Epidermal melanocyte (primary cell): Measurements from ENCODE around the gene CCDC171.
"Not testable (repeated sequence)": the region's sequence is repeated elsewhere in the genome, so short reads cannot be mapped to it uniquely, and the experiment has no call there.

Source experiments
- DNase-seq: peaks from one replicate; pipeline ENCODE4 v3.0.0; 2011; ENCODE audit warnings: low spot score; ENCODE audit not compliant: insufficient read length

The CCDC171 gene

DNA sequence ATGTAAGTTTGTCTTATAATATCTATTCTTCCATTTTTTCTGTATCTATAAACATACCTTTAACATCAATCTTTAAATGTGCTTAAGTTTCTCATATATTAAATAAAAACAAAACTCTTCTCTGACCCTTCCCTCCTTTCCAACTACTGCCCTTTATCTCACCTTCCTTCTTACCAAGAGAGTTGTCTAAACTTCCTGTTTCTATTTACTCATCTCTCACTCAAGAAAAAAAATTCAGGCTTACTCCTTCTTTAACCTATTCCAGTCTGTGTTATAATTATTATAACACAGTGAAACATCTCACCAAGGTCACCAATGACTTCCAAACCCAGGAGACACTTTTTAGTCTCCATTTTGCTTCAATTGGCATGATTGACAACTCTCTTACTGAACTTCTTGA lies 140.9 kb downstream of the CCDC171 start:
- DNase-seq = no peak

DNA sequence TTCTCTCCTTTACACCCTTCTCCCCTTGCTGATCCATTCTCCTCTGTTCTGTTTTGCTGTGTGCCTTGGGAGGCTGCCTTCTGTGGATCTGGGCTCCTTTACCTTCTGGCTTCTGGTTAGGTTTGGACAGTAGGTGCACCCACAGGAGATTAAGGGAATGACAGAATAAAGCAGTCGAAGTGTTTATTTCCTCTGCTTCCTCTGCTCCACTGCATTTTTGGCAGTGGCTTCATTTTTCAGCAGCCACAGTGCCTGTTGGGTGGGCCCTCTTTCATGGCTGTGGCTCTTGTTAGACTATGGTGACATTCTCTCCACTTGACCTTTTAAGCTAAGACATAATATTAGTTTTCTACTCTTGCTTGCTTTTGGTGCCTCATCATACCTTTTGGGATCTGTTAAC lies 144.1 kb downstream of the CCDC171 start:
- no peak for DNase-seq

DNA sequence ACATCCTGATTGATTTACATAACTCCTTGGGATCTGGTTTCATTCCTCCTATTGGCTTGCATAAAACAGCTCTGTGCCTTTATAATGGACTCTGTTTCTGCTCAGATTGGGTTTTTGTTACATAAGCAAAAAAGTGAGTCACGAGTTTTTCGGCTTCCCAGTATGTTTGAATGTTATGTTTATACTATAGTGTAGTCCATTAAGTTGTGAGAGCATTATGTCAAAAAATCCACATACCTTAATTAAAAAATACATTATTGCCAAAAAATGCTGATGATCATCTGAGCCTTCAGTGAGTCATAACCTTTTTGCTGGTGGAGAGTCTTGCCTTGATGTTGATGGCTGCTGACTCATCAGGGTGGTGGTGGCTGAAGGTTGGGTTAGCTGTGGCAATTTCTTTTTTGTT lies 144.6 kb downstream of the CCDC171 start:
- no peak for DNase-seq

DNA sequence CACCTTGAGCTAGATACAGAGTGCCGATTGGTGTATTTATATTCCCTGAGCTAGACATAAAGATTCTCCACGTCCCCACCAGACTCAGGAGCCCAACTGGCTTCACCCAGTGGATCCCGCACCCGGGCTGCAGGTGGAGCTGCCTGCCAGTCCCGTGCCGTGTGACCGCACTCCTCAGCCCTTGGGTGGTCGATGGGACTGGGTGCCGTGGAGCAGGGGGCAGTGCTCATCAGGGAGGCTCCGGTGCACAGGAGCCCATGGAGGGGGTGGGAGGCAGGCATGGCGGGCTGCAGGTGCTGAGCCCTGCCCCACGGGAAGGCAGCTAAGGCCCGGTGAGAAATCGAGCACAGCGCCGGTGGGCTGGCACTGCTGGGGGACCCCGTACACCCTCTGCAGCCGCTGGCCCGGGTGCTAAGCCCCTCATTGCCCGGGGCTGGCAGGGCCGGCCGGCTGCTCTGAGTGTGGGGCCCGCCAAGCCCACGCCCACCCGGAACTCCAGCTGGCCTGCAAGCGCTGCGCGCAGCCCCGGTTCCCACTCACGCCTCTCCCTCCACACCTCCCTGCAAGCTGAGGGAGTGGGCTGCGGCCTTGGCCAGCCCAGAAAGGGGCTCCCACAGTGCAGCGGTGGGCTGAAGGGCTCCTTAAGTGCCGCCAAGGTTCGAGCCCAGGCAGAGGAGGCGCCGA lies 147.2 kb downstream of the CCDC171 start:
- not testable (repeated sequence) for DNase-seq

DNA sequence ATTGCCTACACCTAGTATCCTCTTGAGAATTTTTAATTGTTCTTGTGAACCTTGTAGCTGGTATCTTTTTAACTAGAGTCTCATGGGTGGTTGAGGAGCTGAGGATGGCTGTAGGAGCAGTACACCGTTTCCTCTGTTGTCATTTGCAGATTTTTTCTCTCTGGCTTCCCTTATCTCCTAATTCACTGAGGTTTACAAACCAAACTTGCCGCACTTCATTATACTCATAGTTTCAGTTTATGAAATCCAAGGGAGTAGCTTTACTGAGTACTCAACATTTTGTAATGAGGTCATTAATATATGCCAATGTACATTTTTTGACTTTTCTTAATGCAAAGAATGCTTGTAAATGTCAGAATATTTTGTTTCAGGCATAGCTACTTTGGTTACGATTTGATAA lies 154.2 kb downstream of the CCDC171 start:
- no peak for DNase-seq

DNA sequence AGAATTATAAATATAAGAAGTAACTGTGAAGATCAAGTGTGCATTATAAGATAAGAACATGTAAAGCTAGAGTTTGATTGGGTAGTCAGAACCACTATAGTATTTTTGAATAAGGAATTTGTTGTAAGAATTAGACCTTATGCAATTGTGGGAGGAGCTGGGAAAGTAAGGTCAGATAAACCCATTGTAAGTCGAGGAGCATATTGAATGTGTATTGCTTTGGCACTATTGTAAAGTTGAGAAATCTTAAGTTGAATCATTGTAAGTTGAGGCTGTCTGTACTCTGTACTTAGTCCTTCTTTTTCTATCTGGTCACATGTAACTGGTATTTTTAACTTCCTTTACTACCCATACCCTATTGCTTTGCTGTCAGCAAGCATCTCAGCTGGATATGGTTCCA lies 158.7 kb downstream of the CCDC171 start:
- DNase-seq = no peak

DNA sequence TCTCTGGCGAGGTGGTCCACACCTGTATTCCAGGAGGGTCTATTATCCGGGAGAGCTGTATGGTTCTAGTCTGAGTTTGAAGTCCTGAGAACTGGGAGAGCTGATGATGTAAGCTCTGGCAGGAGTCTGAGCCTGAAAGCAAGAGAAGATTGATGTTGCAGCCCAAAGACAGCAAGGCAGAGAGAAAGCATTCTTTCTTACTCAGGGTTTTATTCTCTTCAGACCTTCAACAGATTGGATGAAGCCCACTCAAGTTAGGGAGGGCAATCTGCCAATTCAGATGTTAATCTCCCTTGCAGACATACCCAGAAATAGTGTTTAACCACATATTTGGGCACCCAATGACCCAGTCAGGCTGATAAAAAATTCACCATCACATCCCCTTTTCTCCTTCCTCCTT lies 159.1 kb downstream of the CCDC171 start:
- DNase-seq = no peak

DNA sequence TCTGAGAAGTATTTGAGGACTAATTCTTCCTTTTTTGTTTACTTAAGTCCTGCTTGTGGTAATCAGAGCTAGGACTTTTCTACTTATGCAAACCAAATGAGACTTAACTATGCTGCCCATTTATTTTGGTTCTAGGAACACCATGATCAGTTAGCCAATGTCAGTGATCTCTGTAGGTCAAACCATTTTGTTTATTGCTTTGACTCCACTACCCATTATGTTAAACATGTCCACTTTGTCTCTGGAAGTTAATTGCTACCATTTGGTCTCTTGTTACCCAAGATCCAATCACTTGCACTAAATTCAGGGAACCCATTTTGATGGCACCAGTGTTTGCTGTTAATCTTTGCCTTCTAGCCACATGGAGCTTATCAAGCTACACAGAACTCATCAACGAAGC lies 161.9 kb downstream of the CCDC171 start:
- no peak for DNase-seq

DNA sequence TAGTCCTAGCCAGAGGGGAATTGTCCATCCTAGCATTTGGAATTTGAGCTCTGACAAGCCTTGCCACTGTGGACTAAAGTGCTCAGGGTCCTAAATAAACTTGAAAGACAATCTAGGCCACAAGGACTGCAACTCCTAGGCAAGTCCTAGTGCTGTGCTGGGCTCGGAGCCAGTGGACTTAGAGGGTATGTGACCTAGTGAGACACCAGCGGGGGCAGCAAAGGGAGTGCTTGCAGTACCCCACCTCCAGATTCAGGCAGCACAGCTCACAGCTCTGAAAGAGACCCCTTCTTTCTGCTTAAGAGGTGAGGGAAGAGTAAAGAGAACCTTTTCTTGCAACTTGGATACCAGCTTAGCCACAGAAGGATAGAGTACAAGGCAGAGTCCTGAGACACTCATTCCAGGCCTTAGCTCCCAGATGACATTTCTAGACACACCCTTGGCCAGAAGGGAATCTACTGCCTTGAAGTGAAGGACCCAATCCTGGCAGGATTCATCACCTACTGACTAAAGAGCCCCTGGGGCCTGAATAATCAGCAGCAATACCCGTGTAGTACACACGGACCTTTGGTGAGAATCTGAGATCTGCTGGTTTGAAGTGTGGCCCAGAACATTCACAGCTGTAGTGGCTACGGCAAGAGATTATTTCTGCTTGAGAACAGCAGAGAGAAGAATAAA lies 164.6 kb downstream of the CCDC171 start:
- no peak for DNase-seq

DNA sequence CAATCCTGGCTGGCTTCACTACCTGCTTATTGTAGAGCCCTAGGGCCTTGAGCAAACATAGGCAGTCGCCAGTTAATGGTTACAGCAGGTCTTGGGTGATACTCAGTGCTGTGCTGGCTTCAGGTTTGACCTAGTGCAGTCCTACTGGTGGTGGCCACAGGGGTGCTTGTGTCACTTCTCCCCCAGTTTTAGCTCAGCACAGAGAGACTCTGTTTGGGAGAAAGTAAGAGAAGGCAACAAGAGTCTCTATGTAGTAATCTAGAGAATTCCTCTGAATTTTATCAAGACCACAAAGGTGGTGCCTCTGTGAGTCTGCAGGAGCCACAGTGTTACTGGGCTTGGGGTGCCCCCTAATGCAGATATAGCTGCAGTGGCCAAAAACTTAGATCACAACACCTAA lies 165.6 kb downstream of the CCDC171 start:
- DNase-seq = no peak

DNA sequence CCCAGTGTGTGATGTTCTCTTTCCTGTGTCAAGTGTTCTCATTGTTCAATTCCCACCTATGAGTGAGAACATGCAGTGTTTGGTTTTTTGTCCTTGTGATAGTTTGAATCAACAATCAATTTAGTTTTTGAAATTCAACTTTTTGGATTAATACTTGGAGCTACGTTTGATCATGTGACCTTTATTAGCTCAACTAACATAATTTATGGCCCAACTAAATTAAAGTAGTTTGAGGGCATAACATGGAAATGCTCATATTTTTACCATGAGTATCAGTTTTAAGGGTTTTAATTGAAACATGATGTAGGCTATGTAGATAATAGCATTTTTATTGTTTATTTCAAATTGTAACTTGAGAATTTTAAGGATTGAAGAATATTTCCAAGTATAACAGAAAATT lies 168.0 kb downstream of the CCDC171 start:
- DNase-seq = no peak

DNA sequence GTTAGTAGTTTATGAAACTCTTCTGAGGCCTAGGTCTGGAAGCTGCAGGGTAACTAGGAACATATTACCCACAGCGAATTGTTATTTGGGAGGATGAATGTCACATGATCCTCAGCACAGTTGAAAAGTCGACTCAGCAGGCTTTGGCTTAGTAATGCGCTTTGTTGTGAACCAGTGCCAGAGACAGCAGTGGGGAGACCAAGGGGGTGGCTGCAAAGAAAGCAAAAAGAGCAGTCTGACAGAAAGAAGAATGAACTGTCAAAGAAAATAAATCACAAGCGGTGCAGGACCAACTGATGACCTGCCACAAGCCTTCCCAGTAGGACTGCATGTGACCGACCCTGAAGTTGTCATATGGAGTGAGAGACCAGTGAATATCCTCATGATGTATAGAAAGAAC lies 170.0 kb downstream of the CCDC171 start:
- peak; percentile 15 for DNase-seq

DNA sequence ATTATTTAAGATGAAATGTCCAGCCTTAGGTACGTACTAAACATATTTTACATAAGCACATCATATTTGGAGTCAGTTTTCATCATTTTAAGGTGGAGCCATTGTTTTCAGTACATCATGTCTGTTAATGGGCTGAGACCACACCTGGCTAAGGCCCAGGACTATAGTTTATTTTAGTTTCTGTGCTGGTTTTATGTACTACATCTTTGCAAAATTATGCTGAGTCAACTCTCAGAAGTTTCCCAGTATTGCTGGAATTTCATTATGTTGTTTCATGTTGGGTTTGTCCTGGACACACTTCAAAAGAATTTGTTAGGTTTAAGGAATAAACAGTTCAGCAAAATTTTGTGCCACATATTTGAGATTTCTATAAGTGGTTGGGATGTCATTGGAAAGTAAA lies 171.2 kb downstream of the CCDC171 start:
- no peak for DNase-seq

DNA sequence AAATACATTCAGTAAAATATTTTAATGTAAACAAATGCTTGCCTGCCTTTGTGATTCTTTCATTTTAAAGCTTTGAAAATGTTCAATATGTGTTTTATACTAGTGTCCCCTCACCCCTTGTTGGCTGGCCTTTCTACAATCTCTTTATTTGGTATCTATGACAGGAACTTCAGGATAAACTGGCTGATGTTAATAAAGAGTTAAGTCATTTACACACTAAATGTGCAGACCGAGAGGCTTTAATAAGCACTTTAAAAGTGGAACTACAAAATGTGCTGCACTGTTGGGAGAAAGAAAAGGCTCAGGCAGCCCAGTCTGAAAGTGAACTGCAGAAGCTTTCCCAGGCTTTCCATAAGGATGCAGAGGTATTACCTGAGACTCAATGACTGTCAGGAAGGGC lies 171.8 kb downstream of the CCDC171 start:
- DNase-seq = no peak

DNA sequence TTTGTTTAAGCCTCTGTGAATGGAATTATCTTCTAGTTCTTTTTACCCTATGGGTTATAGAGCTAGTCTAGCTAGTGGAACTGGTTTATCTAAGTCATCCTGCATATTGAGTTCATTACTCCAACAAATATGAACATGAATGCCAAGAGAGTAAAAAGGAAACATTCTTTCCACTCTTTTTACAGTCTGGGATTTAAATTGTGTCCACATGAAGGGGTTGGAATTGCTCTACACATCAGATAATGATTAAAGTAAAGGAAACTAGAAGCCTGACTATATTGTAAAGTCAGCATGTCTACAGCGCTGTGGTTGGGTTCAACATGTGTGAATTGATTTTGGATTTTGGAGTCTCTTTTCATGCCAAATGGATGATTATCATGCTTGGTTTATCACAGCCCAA lies 173.1 kb downstream of the CCDC171 start:
- DNase-seq = no peak

DNA sequence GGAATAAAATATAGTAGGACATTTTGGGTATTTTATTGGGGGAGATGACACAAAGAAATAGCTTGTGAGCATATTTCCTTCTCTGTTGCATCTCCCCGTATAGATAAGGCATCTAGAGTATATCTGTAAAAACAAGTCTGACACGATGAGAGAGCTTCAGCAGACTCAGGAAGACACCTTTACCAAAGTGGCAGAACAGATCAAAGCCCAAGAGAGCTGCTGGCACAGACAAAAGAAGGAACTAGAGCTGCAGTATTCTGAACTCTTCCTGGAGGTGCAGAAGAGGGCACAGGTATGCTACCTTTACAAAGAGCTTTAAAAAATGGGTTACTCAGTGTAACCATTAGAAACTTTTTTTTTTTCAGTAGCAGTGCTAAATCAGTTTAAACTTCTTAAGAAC lies 176.7 kb downstream of the CCDC171 start:
- no peak for DNase-seq

DNA sequence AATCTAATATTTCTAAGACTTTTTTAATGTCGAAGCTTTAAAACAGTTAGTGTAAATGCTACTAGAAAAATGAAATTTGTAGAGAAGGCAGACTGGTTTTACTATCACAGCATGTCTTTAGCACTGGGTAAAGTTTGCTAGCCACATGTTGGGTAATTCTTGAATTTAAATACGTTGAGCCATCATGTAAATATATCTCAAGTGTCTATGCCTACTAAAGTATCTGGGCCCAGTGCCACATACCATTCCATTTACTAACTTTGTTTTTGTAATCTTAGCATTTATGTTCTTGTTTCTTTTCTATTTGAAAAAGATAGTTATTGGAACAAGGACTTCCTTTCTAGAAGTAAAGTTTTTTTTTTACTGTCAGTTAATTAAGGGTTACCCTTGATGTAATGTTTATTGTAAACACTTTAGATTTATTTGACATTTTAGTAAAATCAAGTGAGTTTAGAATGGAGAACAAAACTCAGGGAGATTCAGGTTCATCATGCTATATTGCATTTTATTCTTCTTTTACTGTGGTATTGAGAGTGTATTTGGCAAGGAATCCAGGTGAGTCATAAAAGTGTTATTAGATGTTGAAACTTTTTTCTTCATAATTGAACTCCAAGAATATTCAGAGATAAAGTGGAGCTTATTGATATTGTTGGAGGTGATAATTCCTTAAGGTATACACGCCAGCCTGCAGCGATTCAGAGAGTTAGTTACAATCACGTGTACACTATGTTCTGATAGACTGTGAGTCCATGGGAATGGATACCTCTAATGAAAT lies 182.4 kb downstream of the CCDC171 start:
- peak; percentile 24 for DNase-seq

DNA sequence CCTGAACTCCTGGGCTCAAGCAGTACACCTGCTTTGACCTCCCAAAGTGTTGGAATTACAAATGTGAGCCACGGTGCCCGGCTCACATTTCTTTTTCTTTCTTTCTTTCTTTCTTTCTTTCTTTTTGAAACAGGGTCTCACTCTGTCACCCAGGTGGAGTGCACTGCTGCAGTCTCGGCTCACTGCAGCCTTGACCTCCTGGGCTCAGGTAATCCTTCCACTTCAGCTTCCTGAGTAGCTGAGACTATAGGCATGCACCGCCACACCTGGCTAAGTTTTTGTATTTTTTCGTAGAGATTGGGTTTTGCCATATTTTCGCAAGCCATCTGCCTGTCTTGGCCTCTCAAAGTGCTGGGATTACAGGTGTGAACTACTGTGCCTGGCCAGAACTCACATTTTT lies 183.7 kb downstream of the CCDC171 start:
- no peak for DNase-seq

DNA sequence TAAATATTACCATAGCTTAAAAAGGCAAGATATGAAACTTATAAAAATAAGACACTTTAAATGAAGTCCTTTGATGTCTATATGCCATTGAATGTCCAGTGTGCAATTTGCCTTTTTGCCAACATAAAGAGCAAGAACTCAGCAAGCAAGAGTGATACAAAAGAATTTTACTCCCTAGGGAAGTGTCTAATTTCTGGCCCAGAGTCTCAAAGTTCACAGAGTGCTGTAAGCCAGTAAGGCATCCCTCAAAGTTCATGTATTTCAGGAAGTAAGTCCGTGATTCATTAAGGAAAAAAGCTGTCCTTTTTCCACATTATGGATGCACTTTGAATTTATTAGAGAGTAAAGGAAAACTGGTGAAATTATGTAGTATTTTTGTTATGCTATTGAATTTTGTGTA lies 185.2 kb downstream of the CCDC171 start:
- no peak for DNase-seq

DNA sequence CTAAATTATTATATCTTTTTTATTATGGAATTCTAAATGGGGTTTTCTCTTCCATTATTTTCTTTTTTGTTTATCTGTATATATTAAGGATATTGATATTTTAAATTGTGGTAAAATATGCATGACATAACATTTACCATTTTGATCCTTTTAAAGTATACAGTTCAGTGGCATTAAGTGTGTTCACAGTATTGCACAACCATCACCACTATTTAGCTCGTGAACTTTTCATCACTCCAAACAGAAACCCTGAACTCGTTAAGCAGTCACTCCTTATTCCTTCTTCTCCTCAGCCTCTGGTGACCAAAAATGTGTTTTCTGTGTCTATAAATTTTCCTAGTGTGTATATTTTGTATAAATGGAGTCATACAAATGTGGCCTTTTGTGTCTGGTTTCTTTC lies 188.2 kb downstream of the CCDC171 start:
- no peak for DNase-seq

DNA sequence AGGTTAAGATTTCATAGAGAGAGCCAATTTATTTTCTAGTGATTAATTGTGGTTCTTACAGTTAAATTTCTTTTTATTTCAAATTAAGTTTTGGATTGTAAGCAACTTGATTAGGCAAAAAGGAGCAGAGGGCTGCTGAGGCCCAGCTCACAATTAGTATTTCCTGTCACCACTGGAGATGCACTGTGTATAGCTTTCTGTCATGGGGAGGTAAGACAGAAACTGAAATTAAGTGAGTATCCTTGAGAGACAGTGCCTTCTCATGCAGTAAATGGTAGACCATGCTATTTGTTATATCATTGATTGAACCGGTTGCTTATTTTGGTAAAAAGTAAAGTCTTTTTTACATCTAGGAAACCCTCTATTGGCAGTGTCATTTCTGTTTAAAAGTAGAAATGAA lies 190.7 kb downstream of the CCDC171 start:
- no peak for DNase-seq

DNA sequence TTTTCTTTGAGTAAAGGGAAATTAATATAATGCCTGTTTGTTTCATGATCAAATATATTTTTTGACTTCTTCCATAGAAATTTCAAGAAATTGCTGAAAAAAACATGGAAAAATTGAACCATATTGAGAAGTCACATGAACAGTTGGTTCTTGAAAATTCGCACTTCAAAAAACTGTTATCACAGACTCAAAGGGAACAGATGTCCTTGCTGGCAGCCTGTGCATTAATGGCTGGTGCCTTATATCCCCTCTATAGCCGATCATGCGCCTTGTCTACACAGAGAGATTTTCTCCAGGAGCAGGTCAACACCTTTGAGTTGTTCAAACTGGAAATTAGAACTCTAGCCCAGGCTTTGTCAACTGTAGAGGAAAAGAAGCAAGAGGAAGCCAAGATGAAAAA lies 191.4 kb downstream of the CCDC171 start:
- no peak for DNase-seq

DNA sequence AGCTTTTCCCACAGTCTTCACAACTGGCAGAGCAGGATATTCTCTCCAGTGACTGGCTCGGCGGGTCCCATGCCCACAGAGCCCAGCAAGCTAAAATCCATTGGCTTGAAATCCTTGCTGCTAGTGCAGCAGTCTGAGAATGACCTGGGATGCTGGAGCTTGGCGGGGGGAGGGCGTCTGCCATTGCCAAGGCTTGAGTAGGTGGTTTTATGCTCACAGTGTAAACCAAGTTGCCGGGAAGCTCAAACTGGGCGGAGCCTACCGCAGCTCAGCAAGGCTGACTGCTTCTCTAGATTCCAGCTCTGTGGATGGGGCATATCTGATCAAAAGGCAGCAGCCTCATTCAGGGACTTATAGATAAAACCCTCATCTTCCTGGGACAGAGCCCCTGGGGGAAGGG lies 194.1 kb downstream of the CCDC171 start:
- no peak for DNase-seq
